Right hindlimb (tissue), 1 donor: Measurements from ENCODE around the gene TMEM260.
"Not testable (repeated sequence)": the region's sequence is repeated elsewhere in the genome, so short reads cannot be mapped to it uniquely, and the experiment has no call there.

ENCODE experiments used
- DNase-seq: peaks from one replicate; pipeline ENCODE4 v3.0.0-alpha.2; 2018

Gene TMEM260

GRCh38 chr14:56603648-56604047 lies 24.1 kb downstream of the TMEM260 start:
- DNase-seq: no peak

- DNase-seq: no peak
Observed at GRCh38 chr14:56608689-56609088, 29.1 kb downstream of the TMEM260 start.

- DNase-seq: not testable (repeated sequence)
Observed at GRCh38 chr14:56611663-56612062, 32.1 kb downstream of the TMEM260 start.

- no peak for DNase-seq
Observed at GRCh38 chr14:56617084-56617483, 37.5 kb downstream of the TMEM260 start.

- DNase-seq: no peak
Observed at GRCh38 chr14:56630707-56631106, 51.1 kb downstream of the TMEM260 start.

GRCh38 chr14:56632195-56632594 lies 52.6 kb downstream of the TMEM260 start:
- no peak for DNase-seq

GRCh38 chr14:56633544-56633943 lies 53.9 kb downstream of the TMEM260 start:
- no peak for DNase-seq

- no peak for DNase-seq
Observed at GRCh38 chr14:56635041-56635440, 55.4 kb downstream of the TMEM260 start.

GRCh38 chr14:56647493-56647892 lies 67.9 kb downstream of the TMEM260 start:
- no peak for DNase-seq

GRCh38 chr14:56648508-56649301 lies 69.1 kb downstream of the TMEM260 start:
- no peak for DNase-seq

GRCh38 chr14:56649382-56649781 lies 69.8 kb downstream of the TMEM260 start:
- DNase-seq: no peak

GRCh38 chr14:56650048-56650447 lies 70.5 kb downstream of the TMEM260 start:
- no peak for DNase-seq

GRCh38 chr14:56650979-56651378 lies 71.4 kb downstream of the TMEM260 start:
- no peak for DNase-seq

- no peak for DNase-seq
Observed at GRCh38 chr14:56657604-56658003, 78.0 kb downstream of the TMEM260 start.

- DNase-seq: no peak
Observed at GRCh38 chr14:56659378-56659777, 79.8 kb downstream of the TMEM260 start.

GRCh38 chr14:56659964-56660551 lies 80.5 kb downstream of the TMEM260 start:
- no peak for DNase-seq

- no peak for DNase-seq
Observed at GRCh38 chr14:56660677-56661389, 81.2 kb downstream of the TMEM260 start.

GRCh38 chr14:56661478-56661877 lies 81.9 kb downstream of the TMEM260 start:
- no peak for DNase-seq

GRCh38 chr14:56664811-56665421 lies 85.3 kb downstream of the TMEM260 start:
- DNase-seq: no peak

- DNase-seq: no peak
Observed at GRCh38 chr14:56666294-56666693, 86.7 kb downstream of the TMEM260 start.

GRCh38 chr14:56666716-56667115 lies 87.1 kb downstream of the TMEM260 start:
- DNase-seq: no peak

GRCh38 chr14:56667290-56667689 lies 87.7 kb downstream of the TMEM260 start:
- not testable (repeated sequence) for DNase-seq

GRCh38 chr14:56676042-56676441 lies 96.4 kb downstream of the TMEM260 start:
- DNase-seq: no peak
